ENCODE measurements around the gene ARL8A.

GRCh38 chr1:202179828-202180750, 35.6 kb upstream of the ARL8A start:
- TF ChIP-seq, protein P1, sequence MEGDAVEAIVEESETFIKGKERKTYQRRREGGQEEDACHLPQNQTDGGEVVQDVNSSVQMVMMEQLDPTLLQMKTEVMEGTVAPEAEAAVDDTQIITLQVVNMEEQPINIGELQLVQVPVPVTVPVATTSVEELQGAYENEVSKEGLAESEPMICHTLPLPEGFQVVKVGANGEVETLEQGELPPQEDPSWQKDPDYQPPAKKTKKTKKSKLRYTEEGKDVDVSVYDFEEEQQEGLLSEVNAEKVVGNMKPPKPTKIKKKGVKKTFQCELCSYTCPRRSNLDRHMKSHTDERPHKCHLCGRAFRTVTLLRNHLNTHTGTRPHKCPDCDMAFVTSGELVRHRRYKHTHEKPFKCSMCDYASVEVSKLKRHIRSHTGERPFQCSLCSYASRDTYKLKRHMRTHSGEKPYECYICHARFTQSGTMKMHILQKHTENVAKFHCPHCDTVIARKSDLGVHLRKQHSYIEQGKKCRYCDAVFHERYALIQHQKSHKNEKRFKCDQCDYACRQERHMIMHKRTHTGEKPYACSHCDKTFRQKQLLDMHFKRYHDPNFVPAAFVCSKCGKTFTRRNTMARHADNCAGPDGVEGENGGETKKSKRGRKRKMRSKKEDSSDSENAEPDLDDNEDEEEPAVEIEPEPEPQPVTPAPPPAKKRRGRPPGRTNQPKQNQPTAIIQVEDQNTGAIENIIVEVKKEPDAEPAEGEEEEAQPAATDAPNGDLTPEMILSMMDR (IDR thresholded peaks at IDR 0.05; ENCODE audit: poor library complexity) = no peak
- no peak for TF ChIP-seq EZH2 (IDR thresholded peaks at IDR 0.05; ENCODE audit: borderline replicate concordance)

Measured in hepatocyte (in vitro differentiated cells).